ENCODE measurements around the gene COL4A2.

- no peak for TF ChIP-seq CTCF (IDR thresholded peaks at IDR 0.05)
- no peak for TF ChIP-seq POLR2A (IDR thresholded peaks at IDR 0.05)
These were observed 39.6 kb downstream of the COL4A2 start for GRCh38 chr13:110346661-110347067.
